Vagina (tissue), 2 donors: Measurements from ENCODE around the gene ATP6V0B. TPM values are rescaled to one million over a fixed set of nuclear protein-coding genes. Genes with fewer than 3 reads are reported as not detected.
A peak's percentile ranks its signal among the peaks of the same experiment; 100 is the strongest.

Source experiments
- DNase-seq, 2 donors: peaks; one replicate each; pipeline ENCODE4 v3.0.0-alpha.2; 2017; ENCODE audit errors: extremely low spot score in 2 of 2
- H3K27ac ChIP-seq: fragments of 200-600 bp; sonication (generic); one replicate; pipeline ENCODE4 v1.5.1; 2019
- H3K27me3 ChIP-seq: fragments of 200-600 bp; sonication (generic); one replicate; pipeline ENCODE4 v1.5.1; 2019
- H3K36me3 ChIP-seq, 2 donors: fragments of 200-600 bp; sonication (generic); one replicate each; pipeline ENCODE4 v1.5.1; 2017 to 2019
- H3K4me1 ChIP-seq: fragments of 200-600 bp; sonication (generic); one replicate; pipeline ENCODE4 v1.5.1; 2019
- H3K4me3 ChIP-seq, 2 donors: fragments of 200-600 bp; sonication (generic); 1 replicate in 1 of 2; 2 replicates in 1 of 2; pipeline ENCODE4 v1.5.1; 2016 to 2019
- H3K9me3 ChIP-seq: fragments of 200-600 bp; sonication (generic); one replicate; pipeline ENCODE4 v1.5.1; 2019
- CTCF ChIP-seq, 3 experiments: fragments of 450-650 bp in 2 of 3; fragments of 200-600 bp in 1 of 3; sonication (generic) in 1 of 3; IDR thresholded peaks; one replicate each; pipeline ENCODE4 v1.5.1; 2017 to 2019; ENCODE audit warnings: antibody characterized with exemption in 3 of 3, mild to moderate bottlenecking in 2 of 3, moderate library complexity in 2 of 3
- POLR2A ChIP-seq, 2 donors: fragments of 450-650 bp; IDR thresholded peaks; one replicate each; pipeline ENCODE4 v1.6.1; 2017; ENCODE audit warnings: antibody characterized with exemption in 2 of 2, mild to moderate bottlenecking in 2 of 2, moderate library complexity in 2 of 2
- POLR2AphosphoS5 ChIP-seq, 2 donors: sonication (generic); formaldehyde crosslinking; IDR thresholded peaks; one replicate each; pipeline ENCODE4 v1.9.0; 2017; ENCODE audit warnings: antibody characterized with exemption in 2 of 2, mild to moderate bottlenecking in 2 of 2, low read depth in 1 of 2; ENCODE audit not compliant: insufficient read depth in 1 of 2
- intact Hi-C: fragments of 100-400 bp; cut with DNase I; formaldehyde crosslinking; loops from one replicate; pipeline ENCODE4 v1.15.1; 2023
- total RNA-seq: library from RNA; depleted of rRNA; stranded (reverse); fragments of >200 nt; gene quantifications from one replicate; pipeline ENCODE4 v1.2.3, GENCODE V29; 2016

The ATP6V0B gene
- total RNA-seq, 1 donor from 2014 or later: 71.5 TPM

DNA sequence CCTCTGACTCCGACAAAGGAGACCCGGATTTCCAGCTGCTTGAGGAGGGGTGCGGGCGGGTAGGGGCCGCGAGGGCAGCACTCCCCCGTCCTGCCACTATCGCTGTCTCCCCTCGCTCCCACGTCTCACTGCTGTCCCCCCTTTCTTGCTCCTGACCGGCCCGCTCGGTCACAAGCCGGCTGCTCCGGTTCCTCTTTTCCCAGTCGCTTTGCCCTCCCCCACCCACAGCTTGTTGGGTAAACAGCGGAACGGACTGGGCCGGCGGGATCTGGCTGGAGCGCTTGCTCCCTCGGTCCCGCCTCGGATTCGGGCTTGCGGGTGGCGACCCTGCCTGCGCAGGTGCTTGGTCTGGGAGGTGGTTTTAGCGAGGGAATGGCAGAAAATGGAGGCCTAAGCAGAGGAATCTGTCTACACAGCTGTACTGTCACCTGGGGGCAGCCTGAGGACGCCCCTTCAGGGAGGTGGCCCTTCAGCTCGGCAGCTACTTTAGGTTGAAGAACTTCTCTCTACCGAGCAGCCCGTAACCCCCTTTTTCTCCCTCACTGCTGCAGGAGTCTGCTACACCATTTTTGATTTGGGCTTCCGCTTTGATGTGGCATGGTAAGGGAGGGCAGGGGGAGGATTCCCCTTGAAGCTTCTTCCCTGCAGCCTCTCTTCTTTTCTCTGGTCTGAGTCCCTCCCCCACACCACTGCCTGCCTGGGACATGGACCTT, 645 bp downstream of the ATP6V0B start:
- Histone ChIP-seq H3K36me3 (peaks cover 0 to 20% of the 10 kb centered on the region in 2 donors), H3K9me3 (no peaks in the 10 kb centered on the region), H3K27ac (peak overlapping the region; percentile 92), H3K4me1 (peaks cover 61% of the 10 kb centered on the region), H3K4me3 (peak overlapping the region; percentile 76 to 94), H3K27me3 (no peaks in the 10 kb centered on the region)
- no peak for DNase-seq
- intact Hi-C loops: no loop called here
- TF ChIP-seq POLR2AphosphoS5 (IDR thresholded peaks at IDR 0.05; ENCODE audit: insufficient read depth in 1 of 2, low read depth in 1 of 2) (no peak), POLR2A (IDR thresholded peaks at IDR 0.05) (no peak), CTCF (IDR thresholded peaks at IDR 0.05) (no peak)

DNA sequence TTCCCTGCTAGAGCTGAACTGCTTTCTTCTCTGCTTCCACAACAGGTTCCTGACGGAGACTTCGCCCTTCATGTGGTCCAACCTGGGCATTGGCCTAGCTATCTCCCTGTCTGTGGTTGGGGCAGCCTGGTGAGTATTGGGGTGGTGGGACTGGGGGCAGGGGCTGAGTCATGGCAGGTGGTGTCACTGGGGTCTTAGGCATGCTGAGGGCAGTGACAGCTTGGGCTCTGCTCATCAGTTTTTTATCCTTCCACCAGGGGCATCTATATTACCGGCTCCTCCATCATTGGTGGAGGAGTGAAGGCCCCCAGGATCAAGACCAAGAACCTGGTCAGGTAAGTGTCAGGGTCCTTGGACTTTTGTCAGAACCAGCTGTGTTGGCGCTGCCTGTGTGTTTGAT, 1.3 kb downstream of the ATP6V0B start:
- H3K27me3 ChIP-seq: no peaks in the 10 kb centered on the region
- no peak for DNase-seq
- peak overlapping the region; percentile 92 for H3K27ac ChIP-seq
- peaks cover 61% of the 10 kb centered on the region for H3K4me1 ChIP-seq
- intact Hi-C loops: no loop called here
- peak overlapping the region; percentile 76 to 94 for H3K4me3 ChIP-seq
- TF ChIP-seq POLR2AphosphoS5 (IDR thresholded peaks at IDR 0.05; ENCODE audit: insufficient read depth in 1 of 2, low read depth in 1 of 2) (no peak), POLR2A (IDR thresholded peaks at IDR 0.05) (no peak), CTCF (IDR thresholded peaks at IDR 0.05) (no peak)
- peaks cover 0 to 20% of the 10 kb centered on the region in 2 donors for H3K36me3 ChIP-seq
- H3K9me3 ChIP-seq: no peaks in the 10 kb centered on the region

GRCh38 chr1:43976890-43977289, 2.1 kb downstream of the ATP6V0B start:
- Histone ChIP-seq H3K9me3 (no peaks in the 10 kb centered on the region), H3K4me3 (no peak overlapping the region), H3K4me1 (peaks cover 67% of the 10 kb centered on the region), H3K27ac (no peak overlapping the region), H3K27me3 (no peaks in the 10 kb centered on the region), H3K36me3 (peaks cover 0 to 20% of the 10 kb centered on the region in 2 donors)
- no peak for TF ChIP-seq POLR2A (IDR thresholded peaks at IDR 0.05)
- TF ChIP-seq POLR2AphosphoS5 (IDR thresholded peaks at IDR 0.05; ENCODE audit: insufficient read depth in 1 of 2, low read depth in 1 of 2): no peak
- no peak for TF ChIP-seq CTCF (IDR thresholded peaks at IDR 0.05)
- intact Hi-C loops: no loop called here
- no peak for DNase-seq

GRCh38 chr1:43977376-43978263, 2.9 kb downstream of the ATP6V0B start:
- intact Hi-C loops: no loop called here
- DNase-seq: no peak
- Histone ChIP-seq H3K36me3 (peaks cover 0 to 16% of the 10 kb centered on the region in 2 donors), H3K27ac (no peak overlapping the region), H3K4me3 (no peak overlapping the region), H3K4me1 (peaks cover 67% of the 10 kb centered on the region), H3K9me3 (no peaks in the 10 kb centered on the region), H3K27me3 (no peaks in the 10 kb centered on the region)
- TF ChIP-seq POLR2A (IDR thresholded peaks at IDR 0.05): no peak
- no peak for TF ChIP-seq CTCF (IDR thresholded peaks at IDR 0.05)
- TF ChIP-seq POLR2AphosphoS5 (IDR thresholded peaks at IDR 0.05; ENCODE audit: insufficient read depth in 1 of 2, low read depth in 1 of 2): no peak

GRCh38 chr1:43978264-43978550, 3.4 kb downstream of the ATP6V0B start:
- no peak for DNase-seq
- no peak for TF ChIP-seq CTCF (IDR thresholded peaks at IDR 0.05)
- no peak for TF ChIP-seq POLR2A (IDR thresholded peaks at IDR 0.05)
- no peak for TF ChIP-seq POLR2AphosphoS5 (IDR thresholded peaks at IDR 0.05; ENCODE audit: insufficient read depth in 1 of 2, low read depth in 1 of 2)
- Histone ChIP-seq H3K27me3 (no peaks in the 10 kb centered on the region), H3K27ac (no peak overlapping the region), H3K36me3 (peaks cover 0 to 11% of the 10 kb centered on the region in 2 donors), H3K4me1 (peaks cover 67% of the 10 kb centered on the region), H3K9me3 (no peaks in the 10 kb centered on the region), H3K4me3 (peak overlapping the region in 1 of 2 donors; percentile 44)
- intact Hi-C loops: no loop called here
